Measurements from ENCODE around the gene ITGA5.

ITGA5 gene

GRCh38 chr12:54419088-54419887, at the start of gene ITGA5:
Gene ITGA5 (minus strand): TSS chr12:54419266. CDS start chr12:54419198, 68 bp downstream.
- no peak for DNase-seq

- no peak for DNase-seq
Observed at GRCh38 chr12:54465857-54466523, 46.9 kb upstream of the ITGA5 start.

GRCh38 chr12:54463484-54463883, 44.4 kb upstream of the ITGA5 start:
- DNase-seq = no peak

- no peak for DNase-seq
Observed at GRCh38 chr12:54463034-54463433, 44.0 kb upstream of the ITGA5 start.

- no peak for DNase-seq
Observed at GRCh38 chr12:54460317-54460923, 41.4 kb upstream of the ITGA5 start.

- no peak for DNase-seq
Observed at GRCh38 chr12:54459355-54459754, 40.3 kb upstream of the ITGA5 start.

- DNase-seq = no peak
Observed at GRCh38 chr12:54455760-54456469, 36.8 kb upstream of the ITGA5 start.

- DNase-seq = no peak
Observed at GRCh38 chr12:54452628-54453027, 33.6 kb upstream of the ITGA5 start.

GRCh38 chr12:54448344-54448743, 29.3 kb upstream of the ITGA5 start:
- DNase-seq = no peak

GRCh38 chr12:54447917-54448316, 28.9 kb upstream of the ITGA5 start:
- no peak for DNase-seq

- DNase-seq = no peak
Observed at GRCh38 chr12:54444206-54444605, 25.1 kb upstream of the ITGA5 start.

GRCh38 chr12:54443446-54443845, 24.4 kb upstream of the ITGA5 start:
- DNase-seq = no peak

GRCh38 chr12:54442961-54443360, 23.9 kb upstream of the ITGA5 start:
- DNase-seq = no peak

GRCh38 chr12:54442099-54442498, 23.0 kb upstream of the ITGA5 start:
- no peak for DNase-seq

- DNase-seq = peak; percentile 14
Observed at GRCh38 chr12:54439521-54440255, 20.6 kb upstream of the ITGA5 start.

GRCh38 chr12:54439096-54439495, 20.0 kb upstream of the ITGA5 start:
- DNase-seq = no peak

GRCh38 chr12:54438517-54438916, 19.5 kb upstream of the ITGA5 start:
- DNase-seq = no peak

GRCh38 chr12:54437697-54438096, 18.6 kb upstream of the ITGA5 start:
- DNase-seq = no peak

- no peak for DNase-seq
Observed at GRCh38 chr12:54437243-54437642, 18.2 kb upstream of the ITGA5 start.

- DNase-seq = no peak
Observed at GRCh38 chr12:54432815-54433164, 13.7 kb upstream of the ITGA5 start.

GRCh38 chr12:54431911-54432814, 13.1 kb upstream of the ITGA5 start:
- no peak for DNase-seq

Measured in NCI-H1092 (cell line).